K562 (cell line): ENCODE measurements around the gene A4GALT. TPM values are rescaled to one million over a fixed set of nuclear protein-coding genes. Genes with fewer than 3 reads are reported as not detected.

Experiments used
- ARID1B ChIP-seq: fragments of 450-650 bp; IDR thresholded peaks from 2 replicates; pipeline ENCODE4 v1.6.1; 2016; ENCODE audit warnings: antibody characterized with exemption, mild to moderate bottlenecking, inconsistent platforms
- BCOR ChIP-seq: fragments of 450-650 bp; IDR thresholded peaks from 2 replicates; pipeline ENCODE4 v1.6.1; 2016
- CREB1 ChIP-seq, 2 experiments: sonication (generic) in 1 of 2; formaldehyde crosslinking in 1 of 2; IDR thresholded peaks; 2 replicates each; pipeline versions ENCODE4 v1.6.1 to v1.8.0; 2012 to 2022; ENCODE audit warnings: inconsistent platforms in 1 of 2, mild to moderate bottlenecking in 1 of 2, missing genetic modification reagents in 1 of 2, moderate library complexity in 1 of 2
- FOXO4 ChIP-seq: fragments of 450-650 bp; formaldehyde crosslinking; IDR thresholded peaks from 2 replicates; pipeline ENCODE4 v1.4.0; 2020; ENCODE audit warnings: mild to moderate bottlenecking, moderate library complexity
- HNRNPLL ChIP-seq: fragments of 200-400 bp; formaldehyde crosslinking; IDR thresholded peaks from 2 replicates; pipeline ENCODE4 v1.6.1; 2017; ENCODE audit warnings: low read length, low read depth, mild to moderate bottlenecking; ENCODE audit not compliant: poor library complexity, severe bottlenecking
- MTA2 ChIP-seq: fragments of 450-650 bp; IDR thresholded peaks from 2 replicates; pipeline ENCODE4 v1.6.1; 2016; ENCODE audit warnings: low read depth
- MYNN ChIP-seq, 2 experiments: sonication (generic); formaldehyde crosslinking in 1 of 2; IDR thresholded peaks; 2 replicates each; pipeline versions ENCODE4 v1.5.0 to v1.6.1; 2016 to 2020; ENCODE audit warnings: antibody characterized with exemption in 1 of 2, missing genetic modification reagents in 1 of 2
- NCOR1 ChIP-seq: fragments of 450-650 bp; IDR thresholded peaks from 2 replicates; pipeline ENCODE4 v1.6.1; 2016; ENCODE audit warnings: mild to moderate bottlenecking, moderate library complexity
- NFIC ChIP-seq: fragments of 450-650 bp; IDR thresholded peaks from 2 replicates; pipeline ENCODE4 v1.6.1; 2017; ENCODE audit warnings: mild to moderate bottlenecking, inconsistent platforms
- PHF21A ChIP-seq: fragments of 450-650 bp; IDR thresholded peaks from 2 replicates; pipeline ENCODE4 v1.6.1; 2017; ENCODE audit warnings: low read depth, borderline replicate concordance
- POLR2G ChIP-seq: fragments of 200-400 bp; formaldehyde crosslinking; IDR thresholded peaks from 2 replicates; pipeline ENCODE4 v1.6.1; 2017; ENCODE audit warnings: low read depth, mild to moderate bottlenecking, antibody characterized with exemption, low read length, moderate library complexity
- SMARCA4 ChIP-seq: fragments of 450-650 bp; IDR thresholded peaks from 2 replicates; pipeline ENCODE4 v1.6.1; 2016
- SMARCE1 ChIP-seq: fragments of 450-650 bp; IDR thresholded peaks from 2 replicates; pipeline ENCODE4 v1.7.1; 2016; ENCODE audit warnings: mild to moderate bottlenecking
- SOX6 ChIP-seq: fragments of 450-650 bp; IDR thresholded peaks from 2 replicates; pipeline ENCODE4 v1.6.1; 2014; ENCODE audit warnings: mild to moderate bottlenecking
- TAL1 ChIP-seq: fragments of 450-650 bp; IDR thresholded peaks from 2 replicates; pipeline ENCODE4 v1.6.1; 2016; ENCODE audit warnings: mild to moderate bottlenecking
- ZMIZ1 ChIP-seq, 2 experiments: fragments of 150-350 bp in 1 of 2; IDR thresholded peaks; 2 replicates each; pipeline ENCODE4 v1.6.1; 2012 to 2016; ENCODE audit warnings: low read depth in 2 of 2, low read length in 2 of 2, mild to moderate bottlenecking in 1 of 2, moderate library complexity in 1 of 2
- ZNF133 ChIP-seq: fragments of 250-450 bp; sonication (Bioruptor Pico); IDR thresholded peaks from 2 replicates; pipeline ENCODE4 v1.4.0; 2020; ENCODE audit warnings: mild to moderate bottlenecking
- ZNF212 ChIP-seq: fragments of 450-650 bp; formaldehyde crosslinking; IDR thresholded peaks from 2 replicates; pipeline ENCODE4 v1.4.0; 2020; ENCODE audit warnings: mild to moderate bottlenecking
- ZNF384 ChIP-seq: IDR thresholded peaks from 2 replicates; pipeline ENCODE4 v1.6.1; 2012; ENCODE audit warnings: low read depth, low read length, improper control_type of control experiment
- polyA plus RNA-seq, 8 experiments: library from polyadenylated mRNA; depleted of rRNA in 4 of 8; stranded (reverse) in 5 of 8; unstranded in 3 of 8; fragments of >200 nt; fragmentation: Nextera tagmentation in 2 of 8; fragmentation: Illumina TruSeq in 1 of 8; extraction: Ambion mirVana in 2 of 8; extraction: Trizol in 1 of 8; gene quantifications; 2 replicates each; pipeline versions ENCODE4 v1.2.1 to v1.2.3, GENCODE V29; 2011 to 2014; ENCODE audit warnings: inconsistent platforms in 1 of 8, missing spikeins in 1 of 8
- total RNA-seq, 7 experiments: library from RNA; depleted of rRNA in 6 of 7; stranded (reverse); fragments of >200 nt in 6 of 7; fragmentation: Illumina TruSeq in 2 of 7; extraction: Trizol in 2 of 7; gene quantifications; 2 replicates each; pipeline versions ENCODE4 v1.2.1 to v1.2.3, GENCODE V29; 2011 to 2021; ENCODE audit warnings: low replicate concordance in 1 of 7

Gene A4GALT
- total and polyA plus RNA-seq, 9 of the 15 experiments (the other 6 are each of a cell fraction or from before 2014, with no cell fraction given): 0.07 to 0.11 TPM; not detected in 7

GRCh38 chr22:42646569-42647525 lies 73.8 kb downstream of the A4GALT start (continued):
- TF ChIP-seq TAL1 (peak; percentile 70), SOX6 (0 out of 2 replicates have a peak, but pooled peaks have one; percentile 26), ARID1B (peak; percentile 88), MYNN (IDR thresholded peaks at IDR 0.05) (0 out of 2 replicates have a peak, but pooled peaks have one; percentile 56), MYNN (CRISPR knock-in tag; IDR thresholded peaks at IDR 0.05) (no peak), HNRNPLL (no peak), MTA2 (peak; percentile 40; the same call in 1 of the 2 replicates), ZNF212 (CRISPR knock-in tag) (no peak), FOXO4 (no peak), PHF21A (no peak), POLR2G (no peak), CREB1 (IDR thresholded peaks at IDR 0.05) (no peak), CREB1 (CRISPR knock-in tag; IDR thresholded peaks at IDR 0.05) (no peak), NFIC (peak; percentile 68), BCOR (no peak), SMARCE1 (0 out of 2 replicates have a peak, but pooled peaks have one; percentile 39), ZMIZ1 (IDR thresholded peaks at IDR 0.05; ENCODE audit: low read depth in 2 of 2, low read length in 2 of 2) (0 out of 4 replicates have a peak, but pooled peaks of 1 of the 2 experiments have one; percentile 34), NCOR1 (peak; percentile 58), ZNF384 (no peak), ZNF133 (CRISPR knock-in tag) (no peak), SMARCA4 (peak; percentile 71)
